ENCODE measurements around the gene ZBTB14.

The ZBTB14 gene

DNA sequence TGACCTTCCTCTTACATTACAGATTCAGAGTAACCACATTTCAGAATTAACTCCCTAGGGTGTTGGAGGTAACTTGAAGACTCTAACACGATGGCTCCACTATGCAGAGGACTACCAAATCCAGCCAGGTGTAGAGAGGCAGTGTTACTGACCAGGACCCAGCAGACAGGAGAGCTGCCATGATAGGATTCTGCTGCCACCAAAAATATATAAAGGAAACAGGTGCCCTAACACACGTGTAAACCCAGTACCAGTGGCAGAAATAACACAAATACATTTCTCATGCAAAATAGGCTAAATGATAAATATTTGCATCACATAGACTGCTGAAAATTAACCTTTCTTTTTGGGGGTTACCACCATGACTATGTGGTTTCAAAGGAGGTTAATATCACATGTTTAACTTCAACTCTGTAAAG, 7.0 kb downstream of the ZBTB14 start:
- no peak for DNase-seq

DNA sequence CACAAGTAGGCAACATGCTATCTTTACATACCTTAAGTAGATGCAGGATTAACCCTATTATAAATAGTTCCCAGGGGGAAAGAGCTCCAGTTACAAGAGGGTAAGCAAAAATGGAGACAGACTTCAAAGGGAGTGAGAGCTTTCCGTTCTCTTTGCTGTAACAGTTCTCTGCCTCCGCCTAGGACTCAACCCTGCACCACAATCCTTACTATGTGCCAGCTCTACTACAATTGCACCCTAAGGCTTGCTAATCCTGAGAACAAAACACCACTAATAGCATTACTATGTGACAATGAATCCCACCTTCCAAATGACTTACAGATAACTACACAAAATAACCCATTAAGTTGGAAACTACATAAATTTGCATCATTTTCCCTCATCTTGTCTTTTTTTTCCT, 7.7 kb downstream of the ZBTB14 start:
- DNase-seq, result no peak

DNA sequence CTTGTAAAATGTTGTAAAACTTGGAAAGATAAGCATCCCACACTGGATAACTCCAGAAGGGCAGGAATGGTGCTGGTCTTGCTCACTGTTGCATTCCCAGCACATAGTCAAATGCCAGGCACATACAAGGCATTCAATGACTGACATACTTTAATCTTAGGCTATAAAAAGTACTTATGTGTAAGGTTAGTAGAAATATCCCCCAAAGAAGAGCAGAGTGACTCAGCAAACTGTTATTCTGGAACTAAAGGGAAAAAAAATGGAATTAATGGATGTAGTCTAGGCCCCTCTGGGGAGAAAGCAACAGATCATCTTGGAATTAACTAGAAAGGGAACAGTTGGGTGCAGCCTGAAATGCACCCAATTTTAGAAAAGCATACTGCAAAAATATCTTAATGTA, 9.0 kb downstream of the ZBTB14 start:
- DNase-seq, result peak; percentile 4

DNA sequence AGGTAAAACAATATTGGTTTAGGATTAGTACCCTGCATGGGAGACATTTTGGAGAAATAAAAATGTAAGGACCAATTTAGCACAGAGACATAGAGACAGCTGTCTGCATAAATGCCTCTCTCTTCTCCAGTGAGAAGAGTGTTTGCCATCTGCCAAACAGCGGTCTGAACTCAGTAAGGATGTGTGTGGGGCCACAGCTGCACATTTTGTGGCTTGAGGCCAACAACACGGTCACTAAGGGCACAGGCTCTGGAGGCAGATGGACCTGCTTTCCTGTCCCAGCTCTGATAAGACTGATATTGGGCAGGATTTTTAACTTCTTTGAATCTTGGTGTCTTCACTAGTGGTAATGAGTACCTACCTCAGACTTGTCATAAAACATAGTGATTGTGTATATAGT, 10.2 kb downstream of the ZBTB14 start:
- no peak for DNase-seq

DNA sequence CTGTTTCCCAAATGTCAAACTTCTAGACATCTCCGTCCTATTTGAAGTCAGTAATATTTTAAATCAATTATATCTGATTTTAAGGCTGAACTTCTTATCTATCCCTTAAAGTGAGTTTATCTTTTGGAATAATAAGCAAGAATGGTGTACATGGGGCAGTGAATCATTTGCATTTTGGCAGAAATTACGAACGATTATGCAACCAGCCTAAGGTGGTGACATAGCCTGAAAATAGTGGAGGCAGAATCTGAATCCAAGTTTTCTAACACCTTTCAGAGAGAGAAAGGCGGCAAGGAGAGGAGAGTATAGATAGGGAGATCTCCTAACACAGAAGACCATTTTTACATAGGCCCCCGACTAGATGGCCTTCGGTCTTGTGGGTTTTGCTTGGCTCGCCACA, 10.7 kb downstream of the ZBTB14 start:
- DNase-seq, result no peak

DNA sequence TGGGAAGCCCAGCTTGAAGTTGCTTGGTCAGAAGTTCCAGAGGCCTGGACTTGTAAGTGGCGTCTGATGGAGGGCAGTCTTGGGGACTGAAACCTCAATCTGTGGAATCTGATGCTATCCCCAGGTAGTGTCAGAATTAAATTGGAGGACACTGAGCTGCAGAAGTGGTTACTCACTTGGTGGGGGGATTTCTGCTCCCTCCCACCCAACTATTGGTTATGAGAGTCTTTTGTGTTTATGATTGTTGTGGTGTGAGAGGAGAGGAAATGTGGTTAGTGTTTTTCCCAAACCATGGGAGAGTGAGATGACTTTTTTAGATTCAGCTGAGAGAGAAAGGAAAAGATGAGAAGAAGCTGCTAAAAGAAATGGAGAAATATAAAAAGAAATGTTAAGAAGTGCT, 12.8 kb downstream of the ZBTB14 start:
- no peak for DNase-seq

DNA sequence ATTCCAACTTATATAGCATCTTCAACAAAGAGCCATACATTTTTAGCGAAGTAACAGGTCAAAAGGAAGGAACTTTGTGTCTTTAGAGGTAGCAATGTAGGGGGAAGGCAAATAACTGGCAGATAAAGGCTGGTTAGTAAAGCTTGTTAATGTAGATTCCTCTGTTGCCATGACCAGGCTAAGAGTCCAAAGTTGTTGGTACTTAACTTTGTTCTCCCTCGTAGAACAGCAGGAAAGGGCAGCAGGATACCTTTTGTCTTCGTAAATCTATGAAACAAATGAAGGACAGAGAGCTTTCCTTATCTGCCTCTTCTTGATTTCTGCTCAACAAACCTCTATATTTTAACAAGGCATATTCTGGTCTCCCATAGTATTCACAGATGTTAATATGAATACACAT, 18.6 kb downstream of the ZBTB14 start:
- no peak for DNase-seq

DNA sequence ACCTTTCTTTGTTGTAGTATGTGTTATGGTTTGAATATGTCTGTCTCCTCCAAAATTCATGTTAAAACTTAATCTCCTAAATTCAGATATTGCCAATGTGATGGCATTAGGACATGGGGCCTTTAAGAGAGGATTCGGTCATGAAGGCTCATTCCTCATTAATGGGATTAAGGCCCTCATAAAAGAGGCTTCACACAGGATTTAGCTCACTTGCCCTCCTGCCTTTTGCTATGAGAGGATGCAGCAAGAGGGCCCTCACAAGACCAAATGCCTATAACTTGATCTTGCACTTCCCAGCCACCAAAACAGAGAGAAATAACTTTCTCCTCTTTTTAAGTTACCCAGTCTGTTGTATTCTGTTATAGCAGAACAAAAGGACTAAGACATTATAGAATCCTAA, 19.7 kb downstream of the ZBTB14 start:
- no peak for DNase-seq

DNA sequence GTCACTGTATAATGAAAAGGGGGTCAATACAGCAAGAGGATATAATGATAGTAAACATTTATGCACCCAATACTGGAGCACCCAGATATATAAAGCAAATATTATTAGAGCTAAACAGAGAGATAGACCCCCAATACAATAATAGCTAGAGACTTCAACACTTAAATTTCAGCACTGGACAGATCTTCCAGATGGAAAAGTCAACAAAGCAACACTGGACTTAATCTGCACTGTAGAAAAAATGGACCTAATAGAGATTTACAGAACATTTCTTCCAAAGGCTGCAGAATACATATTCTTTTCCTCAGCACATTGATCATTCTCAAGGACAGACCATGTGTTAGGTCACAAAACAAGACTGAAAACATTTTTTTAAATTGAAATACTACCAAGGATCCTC, 26.7 kb downstream of the ZBTB14 start:
- no peak for DNase-seq

DNA sequence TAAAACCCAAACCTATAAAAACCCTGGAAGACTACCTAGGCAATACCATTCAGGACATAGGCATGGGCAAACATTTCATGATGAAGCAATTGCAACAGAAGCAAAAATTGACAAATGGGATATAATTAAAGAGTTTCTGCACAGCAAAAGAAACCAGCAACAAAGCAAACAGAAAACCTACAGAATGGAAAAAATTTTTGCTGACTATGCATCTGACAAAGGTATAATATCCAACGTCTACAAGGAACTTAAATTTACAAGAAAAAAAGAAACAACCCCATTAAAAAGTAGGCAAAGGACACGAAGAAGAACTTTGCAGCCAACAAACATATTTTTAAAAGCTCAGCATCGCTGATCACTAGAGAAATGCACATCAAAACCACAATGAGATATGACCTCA, 28.8 kb downstream of the ZBTB14 start:
- DNase-seq, result no peak

DNA sequence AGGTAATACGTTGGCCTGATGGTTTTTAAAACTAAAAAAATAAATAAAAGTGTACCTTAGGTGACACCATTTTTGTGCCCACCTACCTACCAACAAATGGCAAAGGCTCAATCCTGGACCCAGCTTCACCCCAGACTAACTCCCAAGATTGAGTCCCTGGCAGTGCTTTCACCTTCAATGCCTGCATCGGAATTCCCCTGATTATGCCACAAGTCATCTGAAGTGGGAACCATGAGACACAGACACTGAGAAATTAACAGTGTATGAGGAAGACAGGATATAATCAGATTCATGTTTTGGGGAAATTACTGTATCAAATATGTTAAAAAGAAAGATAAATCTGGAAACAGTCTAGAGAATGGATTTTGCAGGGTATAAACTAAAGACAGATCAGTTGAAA, 41.6 kb downstream of the ZBTB14 start:
- DNase-seq, result no peak

DNA sequence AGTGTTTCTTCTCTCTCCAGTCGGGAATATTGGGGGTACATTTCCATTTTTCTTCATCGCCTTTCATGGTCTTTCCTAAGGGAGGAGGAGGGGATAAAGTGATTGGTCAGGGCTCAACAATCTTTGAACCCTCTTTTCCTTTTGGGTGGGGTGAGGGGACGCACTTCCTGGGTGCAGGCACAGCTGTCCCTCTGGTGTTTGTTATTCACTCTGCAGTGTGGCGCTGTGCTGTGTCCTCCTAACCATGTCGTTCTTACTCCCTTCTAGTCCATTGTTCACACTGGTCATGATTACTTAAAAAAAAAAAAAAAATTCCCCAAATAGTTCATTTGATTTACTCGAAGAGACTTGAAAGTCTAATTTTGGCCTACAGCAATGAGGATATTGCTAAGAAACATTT, 44.4 kb downstream of the ZBTB14 start:
- no peak for DNase-seq

DNA sequence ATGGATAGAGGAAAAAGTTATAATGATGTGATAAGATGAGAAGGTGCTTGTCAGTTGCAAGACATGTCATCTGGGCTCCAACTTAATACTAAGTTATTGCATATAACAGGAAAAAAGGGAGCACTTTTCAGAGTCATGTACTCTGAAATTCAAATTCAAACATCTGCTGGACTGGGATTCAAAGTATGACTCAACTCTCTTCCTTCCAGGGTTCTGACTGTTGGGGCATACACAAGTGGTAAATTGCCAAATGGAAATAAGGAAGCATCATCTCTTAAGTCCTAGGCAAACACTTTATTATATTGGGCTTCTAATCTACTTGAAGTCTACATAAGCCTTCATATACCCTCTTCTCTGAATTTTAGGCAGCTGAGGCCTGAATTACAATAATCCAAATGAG, 44.9 kb downstream of the ZBTB14 start:
- no peak for DNase-seq

DNA sequence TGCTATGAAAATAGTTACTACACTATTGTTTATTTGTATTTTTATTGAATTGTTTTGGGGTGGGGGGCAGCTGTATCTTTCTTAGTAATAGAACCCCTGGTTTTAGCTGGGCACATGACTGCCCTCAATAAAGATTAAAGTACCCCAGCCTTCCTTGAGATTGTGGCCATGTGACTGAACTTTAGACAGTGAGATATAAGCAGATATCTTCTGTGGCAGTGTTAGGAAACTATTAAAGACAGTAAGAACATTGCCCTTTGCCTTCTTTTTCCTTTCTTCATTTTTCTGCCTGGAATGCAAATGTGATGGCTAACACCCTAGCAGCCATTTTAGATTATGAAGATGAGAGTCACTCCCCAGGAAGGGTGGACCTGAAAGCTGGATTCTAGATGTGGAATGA, 50.6 kb downstream of the ZBTB14 start:
- DNase-seq, result no peak

DNA sequence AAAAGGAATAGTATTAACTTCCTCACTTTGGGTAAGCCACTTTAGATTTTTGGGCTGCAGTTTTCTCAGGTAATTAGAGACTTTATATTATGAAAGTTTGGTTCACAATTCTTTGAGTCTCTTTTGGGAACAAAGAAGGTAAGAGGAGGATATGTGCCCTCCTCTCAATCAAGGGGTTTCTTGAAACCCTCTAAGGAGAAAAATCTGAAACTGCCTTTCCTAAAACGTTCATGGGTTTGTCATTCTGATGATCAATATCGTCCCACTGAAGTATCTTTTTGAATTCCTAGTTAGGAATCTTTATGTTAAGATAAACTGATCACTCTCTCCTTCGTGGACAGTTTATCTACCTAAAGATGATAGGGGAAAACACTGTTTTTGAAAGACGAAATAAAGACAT, 56.1 kb downstream of the ZBTB14 start:
- no peak for DNase-seq
